ENCODE data around the gene CAMSAP3.
A peak's percentile ranks its signal among the peaks of the same experiment; 100 is the strongest.

CAMSAP3 gene

GRCh38 chr19:7596211-7596937 is 711 bp downstream of the CAMSAP3 start:
- no peak for TF ChIP-seq CTCF (IDR thresholded peaks at IDR 0.05; ENCODE audit: insufficient read depth, low read depth, low read length, missing control alignments)
- no peak for DNase-seq (ENCODE audit: low read depth)
- H3K4me3 ChIP-seq (ENCODE audit: low read depth, low read length), result peak overlapping the region; percentile 42

GRCh38 chr19:7597689-7598088 is 2.0 kb downstream of the CAMSAP3 start:
- TF ChIP-seq CTCF (IDR thresholded peaks at IDR 0.05; ENCODE audit: insufficient read depth, low read depth, low read length, missing control alignments), result no peak
- H3K4me3 ChIP-seq (ENCODE audit: low read depth, low read length), result no peak overlapping the region
- DNase-seq (ENCODE audit: low read depth), result no peak

- no peak for TF ChIP-seq CTCF (IDR thresholded peaks at IDR 0.05; ENCODE audit: insufficient read depth, low read depth, low read length, missing control alignments)
Observed at GRCh38 chr19:7598180-7598579, 2.5 kb downstream of the CAMSAP3 start.

GRCh38 chr19:7600721-7601120 is 5.1 kb downstream of the CAMSAP3 start:
- no peak for TF ChIP-seq CTCF (IDR thresholded peaks at IDR 0.05; ENCODE audit: insufficient read depth, low read depth, low read length, missing control alignments)
- DNase-seq (ENCODE audit: low read depth), result no peak
- no peak overlapping the region for H3K4me3 ChIP-seq (ENCODE audit: low read depth, low read length)

More at GRCh38 chr19:7598180-7598579, 2.5 kb downstream of the CAMSAP3 start:
- no peak overlapping the region for H3K4me3 ChIP-seq (ENCODE audit: low read depth, low read length)
- no peak for DNase-seq (ENCODE audit: low read depth)

GRCh38 chr19:7602240-7602934 is 6.7 kb downstream of the CAMSAP3 start:
- DNase-seq (ENCODE audit: low read depth), result no peak
- no peak for TF ChIP-seq CTCF (IDR thresholded peaks at IDR 0.05; ENCODE audit: insufficient read depth, low read depth, low read length, missing control alignments)
- no peak overlapping the region for H3K4me3 ChIP-seq (ENCODE audit: low read depth, low read length)

- DNase-seq (ENCODE audit: low read depth), result no peak
- H3K4me3 ChIP-seq (ENCODE audit: low read depth, low read length), result no peak overlapping the region
- TF ChIP-seq CTCF (IDR thresholded peaks at IDR 0.05; ENCODE audit: insufficient read depth, low read depth, low read length, missing control alignments), result no peak
Observed at GRCh38 chr19:7602935-7603497, 7.4 kb downstream of the CAMSAP3 start.

Data from GM12865 (cell line).